CD4-positive, alpha-beta T cell (primary cell): ENCODE data around the gene C7orf57. TPM values are rescaled to one million over a fixed set of nuclear protein-coding genes. Genes with fewer than 3 reads are reported as not detected.
A peak's percentile ranks its signal among the peaks of the same experiment; 100 is the strongest.

Experiments used
- ATAC-seq: fragments of 200-7000 bp; cut with Tn5 transposase; one replicate; pipeline ENCODE4 v1.10.0; 2022; ENCODE audit warnings: mild to moderate bottlenecking; ENCODE audit not compliant: poor library complexity
- CTCF ChIA-PET: fragments of 350-600 bp; sonication (Branson Sonifier 250); formaldehyde crosslinking; loops from one replicate; lab custom pipeline; 2021; ENCODE audit warnings: antibody characterized with exemption, inconsistent platforms; lab: Charles Lee
- POLR2A ChIA-PET: fragments of 350-600 bp; sonication (Branson Sonifier 250); formaldehyde crosslinking; loops from one replicate; lab custom pipeline; 2021; ENCODE audit warnings: antibody characterized with exemption, inconsistent platforms; lab: Charles Lee
- DNase-seq, 14 experiments: peaks; one replicate each; pipeline ENCODE4 v3.0.0-alpha.2; 2013 to 2020; ENCODE audit warnings: mixed read lengths in 2 of 14
- H3K27ac ChIP-seq, 2 donors: one replicate each; pipeline versions ENCODE4 v1.5.1 to v1.7.0; 2013; ENCODE audit warnings: low read length in 2 of 2, low read depth in 1 of 2, mild to moderate bottlenecking in 1 of 2
- H3K27me3 ChIP-seq, 2 experiments: 1 replicate in 1 of 2; 2 replicates in 1 of 2; pipeline versions ENCODE4 v1.6.1 to v1.7.0; 2013; ENCODE audit warnings: low read length in 2 of 2, control low read depth in 1 of 2, mild to moderate bottlenecking in 1 of 2, moderate library complexity in 1 of 2; ENCODE audit not compliant: insufficient read depth in 2 of 2, control insufficient read depth in 1 of 2
- H3K36me3 ChIP-seq: one replicate; pipeline ENCODE4 v1.6.1; 2013; ENCODE audit warnings: low read length, control low read depth; ENCODE audit not compliant: insufficient read depth
- H3K4me1 ChIP-seq: one replicate; pipeline ENCODE4 v1.6.1; 2013; ENCODE audit warnings: low read length, control low read depth; ENCODE audit not compliant: insufficient read depth
- H3K4me3 ChIP-seq: one replicate; pipeline ENCODE4 v1.5.1; 2013; ENCODE audit warnings: mild to moderate bottlenecking, low read length, moderate library complexity
- H3K9me3 ChIP-seq, 2 experiments: 1 replicate in 1 of 2; 2 replicates in 1 of 2; pipeline versions ENCODE4 v1.6.1 to v1.7.0; 2013; ENCODE audit warnings: low read length in 2 of 2, mild to moderate bottlenecking in 2 of 2, control low read depth in 1 of 2, moderate library complexity in 1 of 2; ENCODE audit not compliant: control insufficient read depth in 1 of 2, insufficient read depth in 1 of 2
- H3K27ac Mint-ChIP-seq: one replicate; pipeline ENCODE4 v1.8.0; 2020; ENCODE audit warnings: mixed read lengths
- H3K27me3 Mint-ChIP-seq: one replicate; pipeline ENCODE4 v1.8.0; 2021; ENCODE audit warnings: mixed read lengths
- H3K36me3 Mint-ChIP-seq: one replicate; pipeline ENCODE4 v1.8.0; 2021; ENCODE audit warnings: low read depth, mixed read lengths
- H3K4me1 Mint-ChIP-seq: one replicate; pipeline ENCODE4 v1.8.0; 2021; ENCODE audit warnings: low read depth, mixed read lengths
- H3K4me3 Mint-ChIP-seq: one replicate; pipeline ENCODE4 v1.8.0; 2020; ENCODE audit warnings: mild to moderate bottlenecking, mixed read lengths
- H3K9me3 Mint-ChIP-seq: one replicate; pipeline ENCODE4 v1.8.0; 2020; ENCODE audit warnings: mixed read lengths
- intact Hi-C, 2 experiments: fragments of 100-400 bp; cut with DNase I in 1 of 2; cut with micrococcal nuclease in 1 of 2; formaldehyde crosslinking; loops; one replicate each; pipeline versions ENCODE4 v1.15.1 to v1.9.0; 2023 to 2025; cut with DNase I, micrococcal nuclease
- total RNA-seq, 174 experiments: library from RNA in 2 of 174; stranded (reverse) in 2 of 174; gene quantifications; one replicate each; pipeline ENCODE4 v1.2.3 and lab custom pipeline; 2021 to 2026
- TF ChIP-seq, protein P1 (sequence below): fragments of 200-600 bp; IDR thresholded peaks from one replicate; pipeline ENCODE4 v1.8.0; 2022; ENCODE audit warnings: antibody characterized with exemption, mild to moderate bottlenecking

C7orf57 gene
- total RNA-seq, 2 experiments from 2014 or later, result 0.56 TPM; not detected in 1

DNA sequence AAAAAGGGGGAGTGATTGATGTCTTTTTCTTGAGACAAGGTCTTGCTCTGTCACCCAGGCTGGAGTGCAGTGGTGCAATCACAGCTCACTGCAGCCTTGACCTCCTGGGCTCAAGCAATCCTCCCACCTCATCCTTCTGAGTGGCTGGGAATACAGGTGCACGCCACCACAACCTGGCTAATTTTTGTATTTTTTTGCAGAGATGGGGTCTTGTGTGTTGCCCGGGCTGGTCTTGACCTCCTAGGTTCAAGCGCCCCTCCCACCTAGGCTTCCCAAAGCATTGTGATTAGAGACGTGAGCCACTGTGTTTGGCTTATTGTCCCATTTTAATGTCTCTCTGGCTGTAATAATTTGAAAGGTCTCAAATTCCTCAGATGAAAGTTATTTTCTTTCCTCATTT lies 75.5 kb downstream of the C7orf57 start:
- no peak overlapping the region for H3K4me3 Mint-ChIP-seq
- no peak for ATAC-seq
- peak overlapping the region; percentile 25 for H3K27ac Mint-ChIP-seq
- Histone ChIP-seq H3K27ac (no peak overlapping the region), H3K27me3 (no peaks in the 10 kb centered on the region), H3K9me3 (no peaks in the 10 kb centered on the region), H3K4me1 (peaks cover 12% of the 10 kb centered on the region), H3K4me3 (no peak overlapping the region), H3K36me3 (peaks cover 35% of the 10 kb centered on the region)
- no peaks in the 10 kb centered on the region for H3K9me3 Mint-ChIP-seq
- TF ChIP-seq, protein P1, sequence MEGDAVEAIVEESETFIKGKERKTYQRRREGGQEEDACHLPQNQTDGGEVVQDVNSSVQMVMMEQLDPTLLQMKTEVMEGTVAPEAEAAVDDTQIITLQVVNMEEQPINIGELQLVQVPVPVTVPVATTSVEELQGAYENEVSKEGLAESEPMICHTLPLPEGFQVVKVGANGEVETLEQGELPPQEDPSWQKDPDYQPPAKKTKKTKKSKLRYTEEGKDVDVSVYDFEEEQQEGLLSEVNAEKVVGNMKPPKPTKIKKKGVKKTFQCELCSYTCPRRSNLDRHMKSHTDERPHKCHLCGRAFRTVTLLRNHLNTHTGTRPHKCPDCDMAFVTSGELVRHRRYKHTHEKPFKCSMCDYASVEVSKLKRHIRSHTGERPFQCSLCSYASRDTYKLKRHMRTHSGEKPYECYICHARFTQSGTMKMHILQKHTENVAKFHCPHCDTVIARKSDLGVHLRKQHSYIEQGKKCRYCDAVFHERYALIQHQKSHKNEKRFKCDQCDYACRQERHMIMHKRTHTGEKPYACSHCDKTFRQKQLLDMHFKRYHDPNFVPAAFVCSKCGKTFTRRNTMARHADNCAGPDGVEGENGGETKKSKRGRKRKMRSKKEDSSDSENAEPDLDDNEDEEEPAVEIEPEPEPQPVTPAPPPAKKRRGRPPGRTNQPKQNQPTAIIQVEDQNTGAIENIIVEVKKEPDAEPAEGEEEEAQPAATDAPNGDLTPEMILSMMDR, result no peak
- H3K4me1 Mint-ChIP-seq, result peaks cover 10% of the 10 kb centered on the region
- no peaks in the 10 kb centered on the region for H3K27me3 Mint-ChIP-seq
- intact Hi-C loops, result loop anchor here (1.0 to 5.0 kb wide), 6 partner anchors 22 to 166 kb away; partner anchors contain the start of genes C7orf57 (in 1 of the 2), HUS1 (in 1 of the 2) and UPP1 (in 1 of the 2)
- DNase-seq, result no peak
- CTCF ChIA-PET, result interaction anchor here (0.7 to 4.2 kb wide), 25 partner anchors 9 to 166 kb away, joined by 3 to 56 read pairs (median 6); partner anchors contain the start of genes C7orf57 and UPP1
- H3K36me3 Mint-ChIP-seq, result peaks cover 40% of the 10 kb centered on the region
- POLR2A ChIA-PET, result interaction anchor here (1.0 to 1.9 kb wide), 3 partner anchors 22 to 119 kb away, joined by 3 to 26 read pairs (median 13); partner anchors contain the start of gene UPP1

Other genes with a start within 250 kb of the C7orf57 start
- under 1 TPM; 0.20 to 0.25 TPM for gene PKD1L1, start 87.1 kb upstream of the C7orf57 start, total RNA-seq
- 10 to 100 TPM; 77.8 to 83.1 TPM for gene HUS1, start 55.9 kb upstream of the C7orf57 start, total RNA-seq
- gene SUN3, start 6.4 kb upstream of the C7orf57 start, total RNA-seq, result not detected
- gene UPP1, start 53.7 kb downstream of the C7orf57 start, total RNA-seq, result 100 to 1,000 TPM; 125 to 126 TPM
- not detected for gene ABCA13, start 135.9 kb downstream of the C7orf57 start, total RNA-seq